IPS DF 4.7 (cell line): Measurements from ENCODE around the gene GATAD1.
"Not testable (repeated sequence)": the region's sequence is repeated elsewhere in the genome, so short reads cannot be mapped to it uniquely, and the experiment has no call there.

ENCODE experiments used
- DNase-seq: peaks from one replicate; pipeline ENCODE4 v3.0.0-alpha.2; 2013; ENCODE audit warnings: low spot score; ENCODE audit errors: extremely low read depth

Gene GATAD1

DNA sequence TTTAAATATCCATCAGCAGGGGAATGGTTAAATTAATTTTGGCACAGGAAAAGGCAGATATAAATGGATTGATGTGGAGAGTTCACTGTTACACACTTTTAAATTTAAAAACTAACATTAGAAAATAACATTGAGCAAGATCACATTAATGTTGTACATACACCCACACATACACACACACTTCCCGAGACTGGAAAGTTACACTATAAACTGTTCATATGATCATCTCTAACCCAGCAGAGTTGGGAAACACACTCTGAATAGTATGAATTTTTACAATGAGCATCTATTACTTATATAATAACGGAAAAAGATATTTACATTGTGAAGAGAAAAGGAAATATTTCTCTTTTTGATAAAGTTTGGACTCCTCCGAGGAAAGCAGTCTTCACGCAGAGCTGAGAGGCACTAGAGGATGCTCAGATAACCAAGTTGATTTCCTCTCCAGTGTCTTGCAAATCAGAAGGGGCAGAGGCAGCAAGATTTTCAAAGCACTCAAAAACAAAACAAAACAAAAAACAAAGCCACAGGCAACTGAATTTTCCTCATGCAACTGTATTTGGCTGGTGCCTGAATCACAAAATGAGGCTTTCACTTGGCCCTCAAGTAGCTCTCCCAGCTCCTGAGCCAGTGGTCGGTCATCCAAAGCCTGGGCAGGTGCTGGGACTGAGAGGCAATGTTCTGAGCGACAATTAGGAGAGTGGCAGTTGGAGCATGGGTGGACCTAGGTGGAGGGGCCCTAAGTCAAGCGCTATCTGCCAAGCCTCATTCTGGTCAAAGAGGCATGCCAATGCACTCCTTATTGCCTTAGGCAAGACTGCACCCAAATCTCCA, 10.5 kb upstream of the GATAD1 start:
- no peak for DNase-seq

GRCh38 chr7:92437956-92438491, 9.3 kb upstream of the GATAD1 start:
- no peak for DNase-seq

- not testable (repeated sequence) for DNase-seq
Observed at GRCh38 chr7:92442720-92443119, 4.6 kb upstream of the GATAD1 start.

DNA sequence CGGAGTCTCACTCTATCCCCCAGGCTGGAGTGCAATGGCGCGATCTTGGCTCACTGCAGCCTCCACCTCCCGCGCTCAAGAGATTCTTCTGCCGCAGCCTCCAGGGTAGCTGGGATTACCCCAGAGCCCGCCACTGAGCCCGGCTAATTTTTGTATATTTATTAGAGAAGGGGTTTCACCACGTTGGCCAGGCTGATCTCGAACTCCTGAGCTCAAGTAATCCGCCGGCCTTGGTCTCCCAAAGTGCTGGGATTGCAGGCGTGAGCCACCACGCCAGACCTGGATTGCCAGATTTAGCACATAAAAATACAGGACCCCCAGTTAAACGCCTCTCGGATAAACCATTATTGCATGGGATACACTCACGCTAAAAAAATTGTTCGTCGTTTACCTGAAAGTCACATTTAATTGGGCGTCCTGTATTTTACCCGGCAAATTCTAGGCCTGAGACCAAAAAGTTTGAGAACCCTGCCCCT, 375 bp upstream of the GATAD1 start:
- DNase-seq, result no peak

- no peak for DNase-seq
Observed at GRCh38 chr7:92448205-92448747, 994 bp downstream of the GATAD1 start.

DNA sequence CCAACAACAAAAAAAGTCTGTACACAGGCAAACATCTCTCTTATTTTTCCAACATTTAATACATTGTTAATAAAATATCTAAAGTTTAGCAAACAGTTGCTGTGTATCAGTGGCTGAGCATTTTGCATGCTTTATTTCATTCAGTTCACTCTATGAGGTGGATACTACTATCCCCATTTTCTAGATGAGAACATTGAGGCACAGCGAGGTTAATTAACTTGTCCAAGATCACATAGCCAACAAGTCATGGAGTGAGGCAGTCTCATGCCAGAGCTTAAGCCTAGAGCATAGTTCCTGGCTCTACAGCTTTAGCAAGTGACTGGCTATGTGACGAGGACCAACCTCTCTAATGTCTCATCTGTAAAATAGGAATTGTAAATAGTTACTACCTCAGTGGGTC, 4.4 kb downstream of the GATAD1 start:
- DNase-seq, result no peak

- DNase-seq, result no peak
Observed at GRCh38 chr7:92456236-92456635, 9.0 kb downstream of the GATAD1 start.

GRCh38 chr7:92460109-92460508, 12.8 kb downstream of the GATAD1 start:
- DNase-seq, result no peak

GRCh38 chr7:92460510-92460909, 13.2 kb downstream of the GATAD1 start:
- no peak for DNase-seq

GRCh38 chr7:92461027-92462003, 14.0 kb downstream of the GATAD1 start:
- no peak for DNase-seq

DNA sequence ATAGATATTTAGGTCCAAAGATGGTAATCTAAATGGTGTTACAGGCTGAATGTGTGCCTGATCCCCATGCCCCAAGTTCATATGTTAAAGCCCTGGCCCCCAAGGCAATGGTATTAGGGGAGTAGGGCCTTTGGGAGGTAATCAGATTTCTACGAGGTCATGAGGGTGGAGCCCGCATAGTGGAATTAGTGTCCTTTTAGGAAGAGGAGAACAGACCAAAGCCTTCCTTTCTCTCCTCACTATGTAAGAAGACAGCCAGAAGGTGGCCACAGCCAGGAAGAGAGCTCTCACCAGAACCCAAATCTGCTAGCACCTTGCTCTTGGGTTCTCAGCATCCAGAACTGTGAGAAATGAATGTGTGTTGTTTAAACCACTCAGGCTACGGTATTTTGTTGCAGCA, 15.3 kb downstream of the GATAD1 start:
- no peak for DNase-seq

- DNase-seq, result no peak
Observed at GRCh38 chr7:92464515-92464914, 17.2 kb downstream of the GATAD1 start.

- DNase-seq, result no peak
Observed at GRCh38 chr7:92466682-92467081, 19.4 kb downstream of the GATAD1 start.

DNA sequence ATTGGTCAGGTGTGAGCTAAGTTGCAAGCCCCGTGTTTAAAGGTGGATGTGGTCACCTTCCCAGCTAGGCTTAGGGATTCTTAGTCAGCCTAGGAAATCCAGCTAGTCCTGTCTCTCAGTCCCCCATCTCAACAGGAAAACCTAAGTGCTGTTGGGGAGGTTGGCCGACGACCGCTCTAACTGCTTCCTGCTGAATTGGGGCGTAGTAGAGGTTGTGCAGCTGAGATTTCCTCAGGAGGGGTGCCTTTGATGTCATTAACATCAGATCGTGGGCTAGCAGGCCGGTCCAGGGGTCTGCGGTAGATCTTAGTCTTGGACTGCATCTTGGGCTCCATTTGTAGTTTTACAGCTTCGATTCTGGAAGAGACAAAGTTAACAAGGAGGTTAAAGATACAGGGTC, 21.3 kb downstream of the GATAD1 start:
- not testable (repeated sequence) for DNase-seq

GRCh38 chr7:92473989-92474388, 26.7 kb downstream of the GATAD1 start:
- not testable (repeated sequence) for DNase-seq

GRCh38 chr7:92475261-92475770, 28.0 kb downstream of the GATAD1 start:
- DNase-seq, result not testable (repeated sequence)

- DNase-seq, result not testable (repeated sequence)
Observed at GRCh38 chr7:92475851-92476590, 28.7 kb downstream of the GATAD1 start.

- not testable (repeated sequence) for DNase-seq
Observed at GRCh38 chr7:92477681-92478080, 30.4 kb downstream of the GATAD1 start, which contains the start of gene ERVW-1. TSS of gene ERVW-1 (minus strand) at chr7:92477946. CDS start at chr7:92470381, 7,565 bp downstream.

GRCh38 chr7:92478095-92478494, 30.8 kb downstream of the GATAD1 start:
- no peak for DNase-seq

DNA sequence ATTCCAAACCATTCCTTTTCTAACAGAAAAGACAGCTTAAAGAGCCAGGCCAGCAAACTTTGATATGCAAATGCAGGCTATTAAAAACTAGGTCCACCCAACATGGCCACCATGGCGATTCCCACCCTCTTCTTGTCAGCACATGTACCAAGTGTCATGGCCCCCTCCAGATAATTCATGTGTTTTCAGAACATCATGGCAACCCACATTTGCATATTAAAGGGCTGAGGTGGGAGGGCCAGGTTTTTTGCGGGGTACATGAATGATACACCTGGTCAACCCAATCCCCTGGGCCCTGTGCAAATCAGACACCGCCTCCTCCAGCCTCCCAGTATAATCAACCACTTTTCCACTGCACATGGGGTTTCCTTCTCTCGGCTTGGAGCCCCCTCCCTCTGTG, 31.4 kb downstream of the GATAD1 start:
- DNase-seq, result no peak
